OCI-LY3 (cell line): ENCODE measurements around the gene POU2AF3.

Experiments used
- CTCF ChIP-seq: fragments of 200-600, 300-600 bp; sonication (generic); IDR thresholded peaks from 2 replicates; pipeline ENCODE4 v1.5.1; 2014; ENCODE audit warnings: antibody characterized with exemption, low read length, low read depth
- EZH2phosphoT487 ChIP-seq: fragments of 200-600 bp; shearing (Covaris generic); IDR thresholded peaks from 2 replicates; pipeline ENCODE4 v1.6.1; 2018; ENCODE audit warnings: antibody characterized with exemption, mixed run types, low read depth

GRCh38 chr11:111352935-111353710 lies 54.8 kb downstream of the POU2AF3 start:
- TF ChIP-seq CTCF (no peak), EZH2phosphoT487 (no peak)
